SK-N-SH (cell line): ENCODE results near the gene MEGF6.

ENCODE experiments used
- CHD2 ChIP-seq: fragments of 150-350 bp; IDR thresholded peaks from 2 replicates; pipeline ENCODE4 v1.6.1; 2018; ENCODE audit warnings: low read length; ENCODE audit not compliant: partially characterized antibody
- CTCF ChIP-seq: fragments of 200-600 bp; sonication (generic); IDR thresholded peaks from 2 replicates; pipeline ENCODE4 v1.6.1; 2017; ENCODE audit warnings: antibody characterized with exemption, mild to moderate bottlenecking, moderate library complexity
- EP300 ChIP-seq, 2 experiments: IDR thresholded peaks; 2 replicates each; pipeline versions ENCODE4 v1.4.0 to v1.6.1; 2012; ENCODE audit warnings: borderline replicate concordance in 1 of 2, low read depth in 1 of 2, low read length in 1 of 2
- GATA2 ChIP-seq: sonication (generic); formaldehyde crosslinking; IDR thresholded peaks from 2 replicates; pipeline ENCODE4 v1.5.0; 2020; ENCODE audit warnings: mild to moderate bottlenecking, missing genetic modification reagents
- IRF3 ChIP-seq: fragments of 150-350 bp; IDR thresholded peaks from 2 replicates; pipeline ENCODE4 v1.6.1; 2016; ENCODE audit warnings: mild to moderate bottlenecking, low read depth, low read length
- PBX3 ChIP-seq: IDR thresholded peaks from 2 replicates; pipeline ENCODE4; 2012
- REST ChIP-seq: IDR thresholded peaks from 2 replicates; pipeline ENCODE4 v1.6.1; 2012; ENCODE audit warnings: mild to moderate bottlenecking, low read depth, low read length, moderate library complexity
- RFX5 ChIP-seq: IDR thresholded peaks from 2 replicates; pipeline ENCODE4 v1.6.1; 2012; ENCODE audit warnings: mild to moderate bottlenecking, improper control_type of control experiment, low read length
- SIN3A ChIP-seq: IDR thresholded peaks from 2 replicates; pipeline ENCODE4 v1.6.1; 2012; ENCODE audit warnings: low read depth, mild to moderate bottlenecking, low read length, moderate library complexity, borderline replicate concordance
- TEAD4 ChIP-seq: IDR thresholded peaks from 2 replicates; pipeline ENCODE4 v1.4.0; 2012; ENCODE audit warnings: mild to moderate bottlenecking, borderline replicate concordance; ENCODE audit not compliant: insufficient read depth
- USF2 ChIP-seq: fragments of 150-350 bp; IDR thresholded peaks from 2 replicates; pipeline ENCODE4 v1.6.1; 2017; ENCODE audit warnings: antibody characterized with exemption, low read length, low read depth, borderline replicate concordance
- YY1 ChIP-seq: IDR thresholded peaks from 2 replicates; pipeline ENCODE4 v1.4.0; 2012; ENCODE audit warnings: low read depth, mild to moderate bottlenecking

GRCh38 chr1:3508757-3509415 is 102.4 kb downstream of the MEGF6 start:
- TF ChIP-seq TEAD4, result no peak
- TF ChIP-seq GATA2, result no peak
- TF ChIP-seq CTCF, result no peak
- TF ChIP-seq RFX5, result no peak
- no peak for TF ChIP-seq EP300 (IDR thresholded peaks at IDR 0.05; ENCODE audit: borderline replicate concordance in 1 of 2, low read depth in 1 of 2, low read length in 1 of 2)
- TF ChIP-seq YY1, result no peak
- no peak for TF ChIP-seq PBX3
- TF ChIP-seq CHD2, result no peak
- TF ChIP-seq USF2, result no peak
- no peak for TF ChIP-seq SIN3A
- no peak for TF ChIP-seq IRF3
- TF ChIP-seq REST, result no peak
